Measurements from ENCODE around the gene C11orf54. TPM values are rescaled to one million over a fixed set of nuclear protein-coding genes. Genes with fewer than 3 reads are reported as not detected.

Gene C11orf54
- polyA plus RNA-seq (2012; ENCODE audit: insufficient read depth, insufficient read length, low read depth): 27.2 TPM

DNA sequence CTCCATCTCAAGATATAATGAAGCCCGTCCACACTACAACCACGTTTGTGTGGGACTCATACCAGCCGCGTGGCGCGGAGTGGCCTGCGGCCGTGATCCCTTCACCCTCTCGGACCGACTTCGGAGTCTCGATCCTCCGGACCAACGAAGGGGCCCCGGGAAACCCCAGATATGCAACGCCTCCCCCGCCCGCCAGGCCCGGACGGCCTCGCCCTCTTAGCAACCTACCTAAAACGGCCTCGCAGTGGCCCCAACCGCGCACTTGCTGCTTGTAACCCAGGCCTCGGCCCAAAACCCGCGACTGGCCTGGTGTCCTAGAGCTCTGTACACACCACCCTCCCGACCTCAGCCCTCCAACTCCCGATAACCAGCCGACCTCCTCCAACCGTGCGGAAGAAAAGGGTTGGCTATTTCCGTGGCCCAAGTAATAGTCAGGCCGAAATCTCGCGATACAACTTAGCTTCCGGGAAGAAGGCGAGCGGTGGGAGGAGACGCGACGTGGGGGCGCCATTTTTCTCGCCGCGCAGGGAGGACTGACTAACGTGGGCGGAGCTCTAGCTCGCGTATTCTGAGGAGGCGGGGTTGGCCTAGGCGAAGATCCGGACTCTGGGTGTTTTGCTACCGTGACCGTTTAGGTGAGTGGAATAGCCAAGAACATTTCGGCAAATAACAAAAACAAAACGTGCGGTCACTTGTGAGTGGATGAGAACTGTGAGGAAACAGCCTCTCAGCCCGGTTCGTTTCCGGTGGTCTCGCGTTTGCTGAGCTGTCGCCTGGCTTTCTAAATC is at the start of gene C11orf54, which contains the start of gene TAF1D:
TSS of gene C11orf54 (plus strand) at position 579 of the 788 bp plus-strand sequence. CDS start 5,722 bp downstream, outside the sequence.
TSS of gene TAF1D (minus strand) at position 402 of the 788 bp plus-strand sequence. CDS start 2,191 bp downstream, outside the sequence.
- peak; percentile 98 for DNase-seq
- Histone ChIP-seq H3K9me3 (no peaks in the 10 kb centered on the region), H3K36me3 (peaks cover 48% of the 10 kb centered on the region), H3K4me1 (no peaks in the 10 kb centered on the region), H3K4me3 (ENCODE audit: low read depth, low read length) (peak within 1 kb of the TSS; percentile 92), H3K27me3 (no peaks in the 10 kb centered on the region)
- TF ChIP-seq, protein P1, sequence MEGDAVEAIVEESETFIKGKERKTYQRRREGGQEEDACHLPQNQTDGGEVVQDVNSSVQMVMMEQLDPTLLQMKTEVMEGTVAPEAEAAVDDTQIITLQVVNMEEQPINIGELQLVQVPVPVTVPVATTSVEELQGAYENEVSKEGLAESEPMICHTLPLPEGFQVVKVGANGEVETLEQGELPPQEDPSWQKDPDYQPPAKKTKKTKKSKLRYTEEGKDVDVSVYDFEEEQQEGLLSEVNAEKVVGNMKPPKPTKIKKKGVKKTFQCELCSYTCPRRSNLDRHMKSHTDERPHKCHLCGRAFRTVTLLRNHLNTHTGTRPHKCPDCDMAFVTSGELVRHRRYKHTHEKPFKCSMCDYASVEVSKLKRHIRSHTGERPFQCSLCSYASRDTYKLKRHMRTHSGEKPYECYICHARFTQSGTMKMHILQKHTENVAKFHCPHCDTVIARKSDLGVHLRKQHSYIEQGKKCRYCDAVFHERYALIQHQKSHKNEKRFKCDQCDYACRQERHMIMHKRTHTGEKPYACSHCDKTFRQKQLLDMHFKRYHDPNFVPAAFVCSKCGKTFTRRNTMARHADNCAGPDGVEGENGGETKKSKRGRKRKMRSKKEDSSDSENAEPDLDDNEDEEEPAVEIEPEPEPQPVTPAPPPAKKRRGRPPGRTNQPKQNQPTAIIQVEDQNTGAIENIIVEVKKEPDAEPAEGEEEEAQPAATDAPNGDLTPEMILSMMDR (IDR thresholded peaks at IDR 0.05; ENCODE audit: low read depth, low read length): no peak

DNA sequence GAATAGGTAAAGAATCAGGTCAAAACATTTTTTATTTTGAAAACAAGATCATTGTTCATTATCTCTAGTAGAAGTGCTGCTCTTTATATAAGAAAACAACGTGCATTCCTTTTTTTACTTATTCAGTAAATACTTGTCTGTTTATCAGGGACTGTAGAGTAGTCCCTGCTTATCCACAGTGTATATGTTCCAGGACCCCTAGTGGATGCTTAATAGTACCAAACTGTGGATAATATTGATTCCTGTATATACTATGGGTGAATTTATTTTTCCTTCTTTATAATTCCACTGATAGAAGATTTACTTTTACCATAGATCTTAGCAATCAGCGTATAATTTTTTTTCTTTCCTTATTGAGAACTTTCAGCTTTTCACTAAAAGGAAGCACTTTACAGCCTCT is 47.4 kb upstream of the C11orf54 start:
- H3K4me1 ChIP-seq: no peaks in the 10 kb centered on the region
- no peak overlapping the region for H3K4me3 ChIP-seq (ENCODE audit: low read depth, low read length)
- H3K27me3 ChIP-seq: no peaks in the 10 kb centered on the region
- H3K9me3 ChIP-seq: no peaks in the 10 kb centered on the region
- no peak for DNase-seq
- H3K36me3 ChIP-seq: peaks cover 86% of the 10 kb centered on the region
- TF ChIP-seq, protein P1 (IDR thresholded peaks at IDR 0.05; ENCODE audit: low read depth, low read length): 0 out of 2 replicates have a peak, but pooled peaks have one; percentile 25

DNA sequence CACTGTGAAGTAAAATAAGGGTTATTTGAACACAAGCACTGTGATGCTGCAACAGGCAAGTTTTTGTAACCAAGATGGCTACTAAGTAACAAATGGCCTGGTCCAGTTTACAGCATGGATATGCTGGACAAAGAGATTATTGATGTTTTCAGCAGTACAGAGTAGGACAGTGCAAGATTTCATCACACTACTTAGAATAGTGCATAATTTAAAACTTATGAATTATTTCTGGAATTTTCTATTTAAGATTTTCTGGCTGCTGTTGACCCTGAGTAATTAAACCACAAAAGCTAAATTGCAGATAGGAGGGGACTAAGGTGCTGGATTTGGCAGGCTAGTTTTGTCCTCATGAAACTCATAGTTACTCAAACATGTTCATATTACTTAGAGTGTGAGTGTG is 46.9 kb upstream of the C11orf54 start:
- no peak overlapping the region for H3K4me3 ChIP-seq (ENCODE audit: low read depth, low read length)
- peaks cover 86% of the 10 kb centered on the region for H3K36me3 ChIP-seq
- H3K9me3 ChIP-seq: no peaks in the 10 kb centered on the region
- DNase-seq: no peak
- TF ChIP-seq, protein P1 (IDR thresholded peaks at IDR 0.05; ENCODE audit: low read depth, low read length): no peak
- no peaks in the 10 kb centered on the region for H3K27me3 ChIP-seq
- no peaks in the 10 kb centered on the region for H3K4me1 ChIP-seq

DNA sequence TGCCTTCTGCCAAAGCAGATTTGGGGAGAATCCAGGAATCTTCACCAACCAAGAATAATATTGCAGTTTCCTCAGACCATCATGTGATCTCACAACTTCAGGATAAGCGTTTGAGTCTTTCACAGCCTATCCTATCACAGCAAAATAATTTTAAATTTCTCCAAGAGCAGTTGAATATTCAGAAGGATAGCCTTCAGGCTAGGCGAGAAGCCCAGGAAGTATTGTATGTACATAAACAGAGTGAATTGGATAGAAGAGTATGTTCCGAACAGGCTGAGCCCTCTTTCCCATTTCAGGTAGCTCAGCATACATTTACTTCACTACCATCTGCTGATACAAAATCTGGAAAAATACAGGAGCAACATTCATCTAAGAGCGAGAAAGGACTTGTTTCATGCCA is 43.9 kb upstream of the C11orf54 start:
- no peak overlapping the region for H3K4me3 ChIP-seq (ENCODE audit: low read depth, low read length)
- TF ChIP-seq, protein P1 (IDR thresholded peaks at IDR 0.05; ENCODE audit: low read depth, low read length): no peak
- DNase-seq: no peak
- H3K27me3 ChIP-seq: no peaks in the 10 kb centered on the region
- H3K36me3 ChIP-seq: peaks cover 90% of the 10 kb centered on the region
- H3K9me3 ChIP-seq: no peaks in the 10 kb centered on the region
- no peaks in the 10 kb centered on the region for H3K4me1 ChIP-seq

DNA sequence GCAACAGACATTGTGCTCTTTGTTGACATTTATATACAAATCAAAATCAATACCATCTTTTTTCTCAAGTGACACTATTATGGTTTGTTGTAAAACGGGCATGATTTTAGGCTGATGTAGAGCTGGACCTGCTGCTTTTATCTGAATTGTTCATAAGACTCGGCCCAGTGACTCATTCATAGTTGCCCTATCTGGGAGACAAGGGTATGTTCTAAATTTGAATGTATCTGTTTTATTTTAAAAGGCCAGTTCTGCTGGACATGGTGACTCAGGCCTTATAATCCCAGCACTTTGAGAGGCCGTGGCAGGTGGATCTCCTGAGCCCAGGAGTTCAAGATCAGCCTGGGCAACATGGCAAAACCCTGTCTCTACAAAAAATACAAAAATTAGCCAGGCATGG is 40.6 kb upstream of the C11orf54 start:
- no peak for DNase-seq
- Histone ChIP-seq H3K9me3 (no peaks in the 10 kb centered on the region), H3K4me3 (ENCODE audit: low read depth, low read length) (no peak overlapping the region), H3K4me1 (no peaks in the 10 kb centered on the region), H3K27me3 (no peaks in the 10 kb centered on the region), H3K36me3 (peaks cover 90% of the 10 kb centered on the region)
- TF ChIP-seq, protein P1 (IDR thresholded peaks at IDR 0.05; ENCODE audit: low read depth, low read length): no peak

DNA sequence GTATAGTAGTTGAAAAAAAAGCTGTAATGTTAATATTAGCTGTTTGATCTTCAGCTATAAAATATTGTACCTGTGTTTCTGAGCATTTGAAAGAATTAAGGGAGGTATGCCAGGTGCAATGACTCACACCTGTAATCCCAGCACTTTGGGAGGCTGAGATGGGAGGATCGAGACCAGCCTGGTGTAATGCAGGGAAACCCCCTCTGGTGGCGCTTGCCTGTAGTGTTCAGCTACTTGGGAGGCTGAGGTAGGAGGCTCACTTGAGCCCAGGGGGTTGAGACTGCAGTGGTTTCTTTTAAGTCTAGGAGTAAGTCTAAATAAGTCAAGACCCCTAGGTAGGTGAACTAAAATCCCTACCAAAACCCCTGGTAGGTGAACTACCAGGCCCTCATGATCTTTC is 37.2 kb upstream of the C11orf54 start:
- no peaks in the 10 kb centered on the region for H3K4me1 ChIP-seq
- no peak for DNase-seq
- no peak overlapping the region for H3K4me3 ChIP-seq (ENCODE audit: low read depth, low read length)
- TF ChIP-seq, protein P1 (IDR thresholded peaks at IDR 0.05; ENCODE audit: low read depth, low read length): no peak
- no peaks in the 10 kb centered on the region for H3K27me3 ChIP-seq
- H3K9me3 ChIP-seq: no peaks in the 10 kb centered on the region; the same call in 1 of the 2 replicates
- H3K36me3 ChIP-seq: peaks cover 87% of the 10 kb centered on the region
